GM18519 (cell line): Measurements from ENCODE around the gene MYO18B.

Experiments used
- ATAC-seq: cut with Tn5 transposase; IDR thresholded peaks from one replicate; pipeline ENCODE4 v1.9.1; 2021; ENCODE audit warnings: mild to moderate bottlenecking, moderate library complexity; ENCODE audit not compliant: unreplicated experiment, low FRiP score

MYO18B gene

GRCh38 chr22:25766418-25766817, 24.4 kb downstream of the MYO18B start:
- ATAC-seq = no peak

- no peak for ATAC-seq
Measured at GRCh38 chr22:25770333-25770732, 28.3 kb downstream of the MYO18B start.

GRCh38 chr22:25772288-25772687, 30.3 kb downstream of the MYO18B start:
- no peak for ATAC-seq

GRCh38 chr22:25774575-25775026, 32.6 kb downstream of the MYO18B start:
- no peak for ATAC-seq

GRCh38 chr22:25775531-25775930, 33.5 kb downstream of the MYO18B start:
- ATAC-seq = no peak

GRCh38 chr22:25777411-25777810, 35.4 kb downstream of the MYO18B start:
- ATAC-seq = no peak

GRCh38 chr22:25777870-25778269, 35.9 kb downstream of the MYO18B start:
- ATAC-seq = no peak

GRCh38 chr22:25779426-25779825, 37.4 kb downstream of the MYO18B start:
- ATAC-seq = no peak

- no peak for ATAC-seq
Measured at GRCh38 chr22:25779890-25780289, 37.9 kb downstream of the MYO18B start.

GRCh38 chr22:25780673-25781072, 38.7 kb downstream of the MYO18B start:
- no peak for ATAC-seq

GRCh38 chr22:25781801-25782200, 39.8 kb downstream of the MYO18B start:
- ATAC-seq = no peak

GRCh38 chr22:25782831-25783230, 40.8 kb downstream of the MYO18B start:
- no peak for ATAC-seq

GRCh38 chr22:25783856-25784255, 41.9 kb downstream of the MYO18B start:
- no peak for ATAC-seq

- no peak for ATAC-seq
Measured at GRCh38 chr22:25786165-25786564, 44.2 kb downstream of the MYO18B start.

- ATAC-seq = no peak
Measured at GRCh38 chr22:25791556-25791955, 49.6 kb downstream of the MYO18B start.

GRCh38 chr22:25795478-25795877, 53.5 kb downstream of the MYO18B start:
- no peak for ATAC-seq

- ATAC-seq = no peak
Measured at GRCh38 chr22:25797498-25798290, 55.7 kb downstream of the MYO18B start.

- no peak for ATAC-seq
Measured at GRCh38 chr22:25800766-25801165, 58.8 kb downstream of the MYO18B start.

GRCh38 chr22:25802018-25802417, 60.0 kb downstream of the MYO18B start:
- no peak for ATAC-seq

GRCh38 chr22:25804676-25805075, 62.7 kb downstream of the MYO18B start:
- ATAC-seq = no peak

- no peak for ATAC-seq
Measured at GRCh38 chr22:25806579-25806978, 64.6 kb downstream of the MYO18B start.

GRCh38 chr22:25814685-25815084, 72.7 kb downstream of the MYO18B start:
- ATAC-seq = no peak
